IMR-90 (cell line): ENCODE results near the gene ETFA. TPM values are rescaled to one million over a fixed set of nuclear protein-coding genes. Genes with fewer than 3 reads are reported as not detected.
A peak's percentile ranks its signal among the peaks of the same experiment; 100 is the strongest.

Source experiments
- ATAC-seq: fragments of 200-7000 bp; cut with Tn5 transposase; 2 replicates; pipeline ENCODE4 v1.9.1; 2020; ENCODE audit warnings: low read depth, mild to moderate bottlenecking, moderate library complexity
- BruUV-seq: library from RNA; stranded (reverse); fragments of 400-500 nt; replicated peaks from 2 replicates; lab custom pipeline; 2021; lab: Mats Ljungman, UMichigan
- CTCF ChIA-PET: fragments of 300-600 bp; formaldehyde crosslinking; extraction: SDS; loops from one replicate; lab custom pipeline; 2021; ENCODE audit warnings: antibody characterized with exemption; lab: Yijun Ruan, JAX
- POLR2A ChIA-PET: fragments of 300-600 bp; sonication (Branson Sonifier 250); formaldehyde crosslinking; loops from one replicate; lab custom pipeline; 2022; ENCODE audit warnings: antibody characterized with exemption; ENCODE audit not compliant: unreplicated experiment; lab: Charles Lee
- DNase-seq: peaks from one replicate; pipeline ENCODE4 v3.0.0; 2013
- H2AFZ ChIP-seq: replicated peaks from 2 replicates; pipeline ENCODE3; 2013; ENCODE audit warnings: low read length, mild to moderate bottlenecking; ENCODE audit not compliant: poor library complexity
- H2AK5ac ChIP-seq: 2 replicates; pipeline ENCODE4 v1.6.1; 2013; ENCODE audit warnings: low read depth, low read length, inconsistent platforms
- H2AK9ac ChIP-seq: replicated peaks from 2 replicates; pipeline ENCODE3; 2013; ENCODE audit warnings: mild to moderate bottlenecking, low read depth, low read length, moderate library complexity; ENCODE audit not compliant: poor library complexity
- H2BK120ac ChIP-seq: 2 replicates; pipeline ENCODE4 v1.6.1; 2013; ENCODE audit warnings: low read depth, low read length, inconsistent platforms
- H2BK15ac ChIP-seq: 3 replicates; pipeline ENCODE4 v1.6.1; 2013; ENCODE audit warnings: low read depth, low read length, inconsistent platforms
- H2BK20ac ChIP-seq: 2 replicates; pipeline ENCODE4 v1.6.1; 2013; ENCODE audit warnings: low read depth, mild to moderate bottlenecking, inconsistent platforms, low read length, moderate library complexity
- H2BK5ac ChIP-seq: 2 replicates; pipeline ENCODE4 v1.6.1; 2013; ENCODE audit warnings: mild to moderate bottlenecking, low read depth, low read length, inconsistent platforms; ENCODE audit not compliant: poor library complexity, severe bottlenecking
- H3K14ac ChIP-seq: replicated peaks from 2 replicates; pipeline ENCODE4 v1.6.1; 2013; ENCODE audit warnings: low read depth, low read length, inconsistent platforms
- H3K18ac ChIP-seq: 2 replicates; pipeline ENCODE4 v1.6.1; 2013; ENCODE audit warnings: low read depth, low read length, control low read depth
- H3K23ac ChIP-seq: 2 replicates; pipeline ENCODE4 v1.6.1; 2013; ENCODE audit warnings: low read depth, low read length, inconsistent platforms
- H3K27ac ChIP-seq: 2 replicates; pipeline ENCODE4 v1.5.1; 2013; ENCODE audit warnings: mild to moderate bottlenecking, control low read depth, low read length; ENCODE audit not compliant: insufficient read depth
- H3K27me3 ChIP-seq: 2 replicates; pipeline ENCODE4 v1.6.1; 2013; ENCODE audit warnings: low read length; ENCODE audit not compliant: control insufficient read depth, insufficient read depth
- H3K36me3 ChIP-seq: 2 replicates; pipeline ENCODE4 v1.6.1; 2013; ENCODE audit warnings: low read length, mixed read lengths; ENCODE audit not compliant: control insufficient read depth, insufficient read depth
- H3K4ac ChIP-seq: 2 replicates; pipeline ENCODE4 v1.6.1; 2013; ENCODE audit warnings: low read depth, low read length, inconsistent platforms
- H3K4me1 ChIP-seq: 2 replicates; pipeline ENCODE4 v1.6.1; 2013; ENCODE audit warnings: low read length, mixed read lengths; ENCODE audit not compliant: control insufficient read depth, insufficient read depth
- H3K4me2 ChIP-seq: 2 replicates; pipeline ENCODE4 v1.6.1; 2013; ENCODE audit warnings: low read depth, mild to moderate bottlenecking, control low read depth, low read length, moderate library complexity
- H3K4me3 ChIP-seq: 2 replicates; pipeline ENCODE4 v1.5.1; 2013; ENCODE audit warnings: low read depth, mild to moderate bottlenecking, control low read depth, low read length, moderate library complexity; ENCODE audit not compliant: insufficient read depth
- H3K56ac ChIP-seq: 2 replicates; pipeline ENCODE4 v1.6.1; 2013; ENCODE audit warnings: low read length, inconsistent platforms; ENCODE audit not compliant: insufficient read depth; ENCODE audit errors: extremely low read depth
- H3K79me1 ChIP-seq, 2 experiments: 2 replicates each; pipeline ENCODE4 v1.6.1; 2013; ENCODE audit warnings: low read length in 2 of 2, inconsistent platforms in 1 of 2, low read depth in 1 of 2
- H3K9ac ChIP-seq: 2 replicates; pipeline ENCODE4 v1.6.1; 2013; ENCODE audit warnings: low read depth, low read length, control low read depth
- H3K9me1 ChIP-seq: 2 replicates; pipeline ENCODE4 v1.6.1; 2013; ENCODE audit warnings: low read length, inconsistent platforms; ENCODE audit not compliant: insufficient read depth
- H3K9me3 ChIP-seq: 2 replicates; pipeline ENCODE4 v1.6.1; 2013; ENCODE audit warnings: low read length; ENCODE audit not compliant: control insufficient read depth, insufficient read depth
- H4K20me1 ChIP-seq: 2 replicates; pipeline ENCODE4 v1.6.1; 2013; ENCODE audit warnings: low read length, inconsistent platforms; ENCODE audit not compliant: insufficient read depth
- H4K5ac ChIP-seq: 2 replicates; pipeline ENCODE4 v1.6.1; 2013; ENCODE audit warnings: mild to moderate bottlenecking, low read depth, low read length, control low read depth
- H4K8ac ChIP-seq, 2 experiments: 2 replicates each; pipeline ENCODE4 v1.6.1; 2013; ENCODE audit warnings: low read depth in 2 of 2, low read length in 2 of 2, control low read depth in 1 of 2, inconsistent platforms in 1 of 2
- H4K91ac ChIP-seq: 2 replicates; pipeline ENCODE4 v1.6.1; 2013; ENCODE audit warnings: low read depth, low read length, inconsistent platforms; ENCODE audit not compliant: insufficient read depth
- BHLHE40 ChIP-seq: fragments of 150-350 bp; IDR thresholded peaks from 2 replicates; pipeline ENCODE4 v1.6.1; 2016; ENCODE audit warnings: mild to moderate bottlenecking, low read depth, low read length
- MAFK ChIP-seq: IDR thresholded peaks from 2 replicates; pipeline ENCODE4 v1.6.1; 2012; ENCODE audit warnings: low read depth, low read length, improper control_type of control experiment
- RAD21 ChIP-seq: IDR thresholded peaks from 2 replicates; pipeline ENCODE4 v1.6.1; 2012; ENCODE audit warnings: low read length, improper control_type of control experiment
- RFX5 ChIP-seq: IDR thresholded peaks from 2 replicates; pipeline ENCODE4 v1.8.0; 2012; ENCODE audit warnings: low read depth, mild to moderate bottlenecking, low read length, moderate library complexity
- USF2 ChIP-seq: fragments of 150-350 bp; IDR thresholded peaks from 2 replicates; pipeline ENCODE4 v1.6.1; 2017; ENCODE audit warnings: mild to moderate bottlenecking, antibody characterized with exemption, low read length, low read depth
- WGBS, 2 experiments: methylation state at CpG; one replicate each; pipeline versions ENCODE4 v1.1.5 to v1.1.7; 2013; ENCODE audit warnings: missing lambda C conversion rate in 2 of 2; ENCODE audit not compliant: insufficient read length in 1 of 2; ENCODE audit errors: extremely low coverage in 2 of 2; 5-methylcytosine and 5-hydroxymethylcytosine counted together
- dilution Hi-C: fragments of 300-500 bp; cut with HindIII; formaldehyde crosslinking; loops from one replicate; pipeline ENCODE4 v1.14.3; 2018; ENCODE audit warnings: low sequenced_read_pairs; ENCODE audit not compliant: unreplicated experiment
- in situ Hi-C: fragments of 300-500 bp; cut with MboI; formaldehyde crosslinking; loops from 3 replicates; pipeline ENCODE4 v1.14.3; 2019; ENCODE audit warnings: low sequenced_read_pairs, inconsistent platforms, mixed read lengths
- intact Hi-C: fragments of 100-400 bp; cut with micrococcal nuclease; formaldehyde crosslinking; loops from 2 replicates; pipeline ENCODE4 v1.10.0; 2022
- polyA plus RNA-seq, 3 experiments: library from polyadenylated mRNA; depleted of rRNA; stranded (reverse); fragments of >200 nt; gene quantifications; 2 replicates each; pipeline ENCODE4 v1.2.3, GENCODE V29; 2012; ENCODE audit warnings: low replicate concordance in 1 of 3
- total RNA-seq: library from RNA; depleted of rRNA; stranded (reverse); fragments of >200 nt; gene quantifications from 2 replicates; pipeline ENCODE4 v1.2.3, GENCODE V29; 2012

The ETFA gene
- total and polyA plus RNA-seq, 2 of the 4 experiments (the other 2 are of a cell fraction), result 115 to 172 TPM

- BruUV-seq, result no TSS peak
- Histone ChIP-seq H3K23ac (no peak overlapping the region), H3K9ac (no peak overlapping the region), H2BK120ac (no peak overlapping the region), H3K4me1 (no peaks in the 10 kb centered on the region; the same call in 1 of the 2 replicates), H3K27ac (no peak overlapping the region), H3K27me3 (no peaks in the 10 kb centered on the region), H3K79me1 (no peaks in the 10 kb centered on the region), H4K20me1 (no peaks in the 10 kb centered on the region), H2AFZ (no peak overlapping the region), H4K8ac (no peak overlapping the region), H3K4me2 (no peak overlapping the region), H3K4me3 (no peak overlapping the region), H3K56ac (no peak overlapping the region), H4K91ac (no peak overlapping the region), H3K9me3 (no peaks in the 10 kb centered on the region), H2BK20ac (no peak overlapping the region), H4K5ac (no peak overlapping the region), H3K9me1 (no peaks in the 10 kb centered on the region; the same call in 1 of the 2 replicates), H2BK15ac (no peak overlapping the region), H2AK5ac (no peak overlapping the region), H3K4ac (no peak overlapping the region), H3K14ac (no peak overlapping the region), H2BK5ac (no peak overlapping the region), H2AK9ac (no peak overlapping the region), H3K36me3 (no peaks in the 10 kb centered on the region), H3K18ac (no peak overlapping the region)
- in situ Hi-C loops, result no loop called here
- no peak for TF ChIP-seq BHLHE40
- TF ChIP-seq RAD21, result no peak
- peak; percentile 28; the same call in 1 of the 2 replicates for TF ChIP-seq MAFK
- TF ChIP-seq USF2, result no peak
- TF ChIP-seq RFX5, result no peak
- no CpG with 5 or more reads among the region's 1 CpG for WGBS, 2 experiments
- ChIA-PET CTCF (no interaction called here), POLR2A (no interaction called here)
- ATAC-seq (no peak), DNase-seq (no peak)
- intact Hi-C loops, result no loop called here
- dilution Hi-C loops, result no loop called here
Measured at GRCh38 chr15:76353023-76353577, 41.8 kb upstream of the ETFA start.
